GM23248 (cell line): ENCODE results near the gene LMCD1.

Experiments
- EZH2 ChIP-seq: fragments of 200-600 bp; sonication (generic); IDR thresholded peaks from 2 replicates; pipeline ENCODE4 v1.6.1; 2018; ENCODE audit warnings: antibody characterized with exemption, mild to moderate bottlenecking; ENCODE audit not compliant: insufficient read depth, poor library complexity, severe bottlenecking
- EZH2phosphoT487 ChIP-seq: fragments of 200-600 bp; sonication (generic); IDR thresholded peaks from 2 replicates; pipeline ENCODE4 v1.6.1; 2018; ENCODE audit warnings: antibody characterized with exemption, moderate library complexity, mild to moderate bottlenecking, low read depth; ENCODE audit not compliant: insufficient read depth

DNA sequence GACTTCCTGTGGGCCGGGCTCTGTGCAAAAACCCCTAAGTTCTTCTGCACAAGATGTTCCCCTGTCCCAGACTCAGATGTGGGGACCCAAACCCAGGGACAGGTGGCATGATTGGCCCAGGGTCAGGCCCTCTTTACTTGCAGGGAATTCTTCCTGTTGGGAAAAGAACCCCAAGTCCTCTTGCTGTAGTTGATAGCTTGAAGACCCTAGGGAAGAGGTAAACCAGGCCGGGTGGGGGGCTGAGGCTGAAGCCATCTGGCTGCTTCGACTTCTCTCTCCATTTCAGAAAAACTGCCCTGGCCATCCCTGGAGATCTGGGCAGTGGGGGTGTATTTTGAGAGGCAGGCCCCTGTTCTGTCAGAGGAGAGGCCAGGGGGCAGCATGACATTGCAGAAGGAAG, 119.5 kb downstream of the LMCD1 start:
- TF ChIP-seq EZH2 (no peak), EZH2phosphoT487 (no peak)
